Rectal smooth muscle tissue (tissue), 1 donor: ENCODE data around the gene ANGPTL7.

Experiments used
- H3K27ac ChIP-seq: one replicate; pipeline ENCODE4 v1.7.0; 2013; ENCODE audit warnings: low read depth, low read length, inconsistent platforms
- H3K27me3 ChIP-seq: one replicate; pipeline ENCODE4 v1.7.0; 2013; ENCODE audit warnings: low read length; ENCODE audit not compliant: control insufficient read depth, insufficient read depth
- H3K36me3 ChIP-seq: one replicate; pipeline ENCODE4 v1.7.0; 2013; ENCODE audit warnings: low read length; ENCODE audit not compliant: control insufficient read depth, insufficient read depth
- H3K4me1 ChIP-seq: one replicate; pipeline ENCODE4 v1.7.0; 2013; ENCODE audit warnings: low read length; ENCODE audit not compliant: control insufficient read depth, insufficient read depth
- H3K4me3 ChIP-seq: one replicate; pipeline ENCODE4 v1.7.0; 2013; ENCODE audit warnings: low read length
- H3K9ac ChIP-seq: one replicate; pipeline ENCODE4 v1.7.0; 2013; ENCODE audit warnings: low read length

The ANGPTL7 gene

GRCh38 chr1:11188858-11189451 lies at the start of gene ANGPTL7:
ANGPTL7 (plus strand) TSS chr1:11189355; CDS start chr1:11189580, 225 bp downstream.
- no peaks in the 10 kb centered on the region for H3K4me1 ChIP-seq
- peak within 1 kb of the TSS; percentile 20 for H3K27ac ChIP-seq
- H3K27me3 ChIP-seq = no peaks in the 10 kb centered on the region
- no peak within 1 kb of the TSS for H3K9ac ChIP-seq
- H3K4me3 ChIP-seq = no peak within 1 kb of the TSS
- H3K36me3 ChIP-seq = peaks cover 7% of the 10 kb centered on the region

- Histone ChIP-seq H3K4me3 (no peak overlapping the region), H3K9ac (no peak overlapping the region), H3K27me3 (no peaks in the 10 kb centered on the region), H3K27ac (no peak overlapping the region), H3K36me3 (peaks cover 32% of the 10 kb centered on the region), H3K4me1 (no peaks in the 10 kb centered on the region)
These were observed 46.4 kb upstream of the ANGPTL7 start for GRCh38 chr1:11142618-11143391.

GRCh38 chr1:11143401-11143800 lies 45.8 kb upstream of the ANGPTL7 start:
- peaks cover 29% of the 10 kb centered on the region for H3K36me3 ChIP-seq
- H3K27ac ChIP-seq = no peak overlapping the region
- H3K4me1 ChIP-seq = no peaks in the 10 kb centered on the region
- no peak overlapping the region for H3K4me3 ChIP-seq
- H3K27me3 ChIP-seq = no peaks in the 10 kb centered on the region
- no peak overlapping the region for H3K9ac ChIP-seq

DNA sequence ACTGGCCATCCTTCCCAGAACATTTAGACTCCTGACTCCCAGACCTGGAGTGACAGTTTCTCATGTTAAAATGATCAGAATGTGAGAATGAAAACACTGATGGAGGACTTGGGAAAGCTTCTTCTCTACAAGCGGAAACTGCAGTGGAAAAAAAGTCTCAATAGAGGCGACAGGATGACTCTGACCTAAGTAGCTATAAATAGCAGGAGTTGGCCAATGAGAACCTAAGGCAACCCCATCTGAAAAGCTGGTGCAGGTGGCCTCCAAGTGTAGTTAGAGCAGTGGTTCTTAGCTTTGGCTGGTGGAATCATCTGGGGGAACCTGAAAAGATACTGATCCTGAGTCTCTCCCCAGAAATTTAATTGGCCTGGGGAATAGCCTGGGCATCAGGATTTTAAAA lies 45.2 kb upstream of the ANGPTL7 start:
- H3K4me1 ChIP-seq = no peaks in the 10 kb centered on the region
- H3K4me3 ChIP-seq = no peak overlapping the region
- no peak overlapping the region for H3K27ac ChIP-seq
- no peaks in the 10 kb centered on the region for H3K27me3 ChIP-seq
- H3K9ac ChIP-seq = no peak overlapping the region
- H3K36me3 ChIP-seq = peaks cover 28% of the 10 kb centered on the region

- H3K4me3 ChIP-seq = no peak overlapping the region
- H3K9ac ChIP-seq = no peak overlapping the region
- no peaks in the 10 kb centered on the region for H3K27me3 ChIP-seq
- no peak overlapping the region for H3K27ac ChIP-seq
- no peaks in the 10 kb centered on the region for H3K4me1 ChIP-seq
- H3K36me3 ChIP-seq = peaks cover 23% of the 10 kb centered on the region
These were observed 44.4 kb upstream of the ANGPTL7 start for GRCh38 chr1:11144570-11145256.

DNA sequence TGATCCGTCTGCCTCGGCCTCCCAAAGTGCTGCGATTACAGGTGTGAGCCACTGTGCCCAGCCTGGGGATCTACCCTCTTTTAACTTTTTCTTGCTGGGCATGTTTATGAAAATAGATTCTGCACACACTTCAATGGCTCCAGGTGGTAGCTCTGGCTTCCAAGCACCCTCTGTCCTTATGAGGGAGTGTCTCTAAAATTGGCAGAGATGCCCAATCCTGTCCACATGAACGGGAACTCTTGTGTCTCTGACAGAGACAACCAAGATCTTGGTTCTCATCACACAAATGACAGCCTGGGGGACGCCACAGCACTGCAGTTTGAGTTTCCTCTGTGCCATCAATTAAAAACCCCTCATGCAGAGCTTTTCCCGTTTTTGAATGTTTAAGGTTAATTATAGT lies 43.4 kb upstream of the ANGPTL7 start:
- Histone ChIP-seq H3K9ac (no peak overlapping the region), H3K4me3 (no peak overlapping the region), H3K27ac (no peak overlapping the region), H3K4me1 (no peaks in the 10 kb centered on the region), H3K27me3 (no peaks in the 10 kb centered on the region), H3K36me3 (peaks cover 26% of the 10 kb centered on the region)

- H3K9ac ChIP-seq = no peak overlapping the region
- H3K27ac ChIP-seq = no peak overlapping the region
- no peak overlapping the region for H3K4me3 ChIP-seq
- peaks cover 31% of the 10 kb centered on the region for H3K36me3 ChIP-seq
- H3K4me1 ChIP-seq = peaks cover 2% of the 10 kb centered on the region
- H3K27me3 ChIP-seq = no peaks in the 10 kb centered on the region
These were observed 41.9 kb upstream of the ANGPTL7 start for GRCh38 chr1:11147197-11147770.

GRCh38 chr1:11150326-11150725 lies 38.8 kb upstream of the ANGPTL7 start:
- Histone ChIP-seq H3K4me3 (no peak overlapping the region), H3K36me3 (peaks cover 28% of the 10 kb centered on the region), H3K27ac (no peak overlapping the region), H3K4me1 (peaks cover 5% of the 10 kb centered on the region), H3K27me3 (no peaks in the 10 kb centered on the region), H3K9ac (no peak overlapping the region)

- no peaks in the 10 kb centered on the region for H3K27me3 ChIP-seq
- H3K36me3 ChIP-seq = peaks cover 26% of the 10 kb centered on the region
- H3K27ac ChIP-seq = no peak overlapping the region
- no peak overlapping the region for H3K9ac ChIP-seq
- peaks cover 5% of the 10 kb centered on the region for H3K4me1 ChIP-seq
- no peak overlapping the region for H3K4me3 ChIP-seq
These were observed 38.0 kb upstream of the ANGPTL7 start for GRCh38 chr1:11151114-11151513.

GRCh38 chr1:11151826-11152612 lies 37.1 kb upstream of the ANGPTL7 start:
- no peaks in the 10 kb centered on the region for H3K27me3 ChIP-seq
- H3K4me1 ChIP-seq = peaks cover 5% of the 10 kb centered on the region
- no peak overlapping the region for H3K9ac ChIP-seq
- no peak overlapping the region for H3K4me3 ChIP-seq
- H3K36me3 ChIP-seq = peaks cover 24% of the 10 kb centered on the region
- H3K27ac ChIP-seq = no peak overlapping the region

DNA sequence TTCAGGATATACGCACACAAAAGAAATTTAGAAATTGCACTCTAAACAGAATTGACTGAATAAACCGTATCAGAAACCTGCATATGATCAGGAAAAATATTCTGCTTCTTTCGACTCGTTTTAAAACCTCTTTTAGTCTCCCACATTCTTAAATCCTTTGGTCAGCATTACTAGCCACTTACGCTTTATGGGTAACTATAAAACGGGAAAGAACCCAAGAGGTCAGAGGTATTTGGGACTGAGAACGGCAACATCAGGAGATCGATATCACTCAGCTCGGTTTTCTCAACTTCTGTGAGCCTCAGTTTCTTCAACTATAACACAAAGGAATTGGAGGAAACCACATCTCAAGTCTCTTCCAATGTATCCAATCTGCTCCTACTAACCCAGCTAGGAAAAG lies 36.4 kb upstream of the ANGPTL7 start:
- Histone ChIP-seq H3K36me3 (peaks cover 19% of the 10 kb centered on the region), H3K27me3 (no peaks in the 10 kb centered on the region), H3K9ac (no peak overlapping the region), H3K4me1 (peaks cover 5% of the 10 kb centered on the region), H3K4me3 (no peak overlapping the region), H3K27ac (no peak overlapping the region)

GRCh38 chr1:11153184-11153583 lies 36.0 kb upstream of the ANGPTL7 start:
- no peak overlapping the region for H3K4me3 ChIP-seq
- H3K4me1 ChIP-seq = peaks cover 5% of the 10 kb centered on the region
- no peaks in the 10 kb centered on the region for H3K27me3 ChIP-seq
- peaks cover 19% of the 10 kb centered on the region for H3K36me3 ChIP-seq
- H3K9ac ChIP-seq = no peak overlapping the region
- no peak overlapping the region for H3K27ac ChIP-seq
